Germinal center (tissue), 1 donor: Measurements from ENCODE around the gene GMDS.

ENCODE experiments used
- DNase-seq: peaks from one replicate; pipeline ENCODE4 v3.0.0; 2012; ENCODE audit warnings: mixed read lengths, low spot score

Gene GMDS

DNA sequence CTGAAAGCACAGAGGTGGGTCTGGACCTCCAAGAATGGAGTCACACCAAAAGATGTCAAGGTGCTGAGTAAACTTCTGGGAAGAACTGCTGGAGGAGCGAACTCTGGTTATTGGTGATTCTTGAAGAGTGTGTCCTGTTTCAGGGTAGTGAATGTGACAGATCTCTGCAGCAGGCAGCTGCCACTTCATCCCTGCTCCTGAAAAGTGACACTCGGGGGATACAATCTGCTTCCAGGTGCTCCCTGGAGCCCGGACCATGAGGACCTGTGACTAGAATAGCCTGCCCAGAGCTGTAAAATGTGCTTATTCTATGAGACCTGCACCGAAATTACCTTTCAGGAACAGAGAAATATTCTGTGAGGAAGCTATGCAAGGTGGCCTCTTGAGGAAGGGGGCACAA lies 444.6 kb downstream of the GMDS start:
- no peak for DNase-seq

DNA sequence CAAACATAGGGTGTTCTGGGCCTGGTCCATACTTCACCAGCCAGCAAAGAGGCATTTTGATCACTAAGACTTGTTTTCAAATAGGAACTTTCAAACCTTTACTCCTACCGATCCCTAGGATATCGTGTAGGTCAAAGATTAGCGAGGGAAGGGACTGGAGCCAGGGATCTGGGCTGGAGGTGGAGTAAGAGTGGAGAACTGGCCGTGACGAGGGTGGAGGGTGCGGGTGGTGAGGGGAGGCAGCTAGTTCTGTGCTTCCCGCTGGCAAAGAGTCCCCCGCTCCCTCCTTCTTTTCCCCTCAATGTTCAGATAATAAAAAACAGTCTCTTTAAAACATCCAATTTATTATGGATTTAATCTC lies 446.5 kb downstream of the GMDS start:
- no peak for DNase-seq

DNA sequence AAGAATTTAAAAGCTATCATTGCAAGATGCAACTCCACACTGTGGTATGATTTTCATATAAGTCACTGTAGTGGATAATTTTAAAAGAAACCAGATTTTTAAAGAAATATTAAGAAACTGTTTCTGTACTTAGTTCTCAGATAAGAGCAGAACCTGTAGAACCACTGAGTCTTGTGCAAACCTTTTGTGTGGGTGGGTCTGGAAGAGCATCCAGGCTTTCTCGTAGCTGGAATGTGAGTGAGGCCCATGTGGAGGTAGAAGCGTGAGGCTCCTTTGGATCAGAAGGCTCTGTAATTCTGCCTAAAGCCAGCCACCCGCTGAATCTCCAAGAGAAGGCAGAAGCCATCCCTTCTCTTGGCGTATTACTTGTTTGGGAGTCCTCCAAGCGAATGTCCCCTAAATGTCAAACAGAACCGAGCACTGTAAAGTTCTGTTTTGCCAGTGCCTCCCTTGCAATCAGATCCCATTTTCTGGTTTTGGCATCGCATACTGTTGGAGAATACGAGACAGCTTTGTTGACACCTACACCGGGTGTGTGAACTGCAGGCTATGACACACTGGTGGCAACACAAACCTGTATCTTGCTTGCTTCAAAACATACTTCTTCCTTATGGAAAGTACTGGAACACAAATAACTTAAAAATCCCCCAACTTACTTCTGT lies 447.0 kb downstream of the GMDS start:
- DNase-seq = no peak

DNA sequence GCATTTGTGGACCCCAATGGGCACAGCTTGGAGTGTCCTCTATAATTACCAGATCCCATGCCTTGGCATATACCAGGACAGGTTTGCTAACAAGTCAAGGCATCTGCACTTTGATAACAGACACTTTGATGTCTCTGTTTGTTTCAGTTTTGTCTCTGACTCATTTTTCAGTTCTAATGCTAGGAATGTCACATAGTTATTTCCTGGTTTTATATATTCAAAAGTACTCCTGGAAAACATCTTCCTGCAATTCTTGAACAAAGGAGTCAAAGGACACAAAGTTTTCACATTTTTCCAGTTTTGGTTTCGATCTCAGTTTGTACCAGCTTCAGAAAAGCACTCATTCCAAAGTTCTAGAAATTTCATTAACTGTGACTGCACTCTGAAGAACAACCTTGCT lies 447.6 kb downstream of the GMDS start:
- no peak for DNase-seq

DNA sequence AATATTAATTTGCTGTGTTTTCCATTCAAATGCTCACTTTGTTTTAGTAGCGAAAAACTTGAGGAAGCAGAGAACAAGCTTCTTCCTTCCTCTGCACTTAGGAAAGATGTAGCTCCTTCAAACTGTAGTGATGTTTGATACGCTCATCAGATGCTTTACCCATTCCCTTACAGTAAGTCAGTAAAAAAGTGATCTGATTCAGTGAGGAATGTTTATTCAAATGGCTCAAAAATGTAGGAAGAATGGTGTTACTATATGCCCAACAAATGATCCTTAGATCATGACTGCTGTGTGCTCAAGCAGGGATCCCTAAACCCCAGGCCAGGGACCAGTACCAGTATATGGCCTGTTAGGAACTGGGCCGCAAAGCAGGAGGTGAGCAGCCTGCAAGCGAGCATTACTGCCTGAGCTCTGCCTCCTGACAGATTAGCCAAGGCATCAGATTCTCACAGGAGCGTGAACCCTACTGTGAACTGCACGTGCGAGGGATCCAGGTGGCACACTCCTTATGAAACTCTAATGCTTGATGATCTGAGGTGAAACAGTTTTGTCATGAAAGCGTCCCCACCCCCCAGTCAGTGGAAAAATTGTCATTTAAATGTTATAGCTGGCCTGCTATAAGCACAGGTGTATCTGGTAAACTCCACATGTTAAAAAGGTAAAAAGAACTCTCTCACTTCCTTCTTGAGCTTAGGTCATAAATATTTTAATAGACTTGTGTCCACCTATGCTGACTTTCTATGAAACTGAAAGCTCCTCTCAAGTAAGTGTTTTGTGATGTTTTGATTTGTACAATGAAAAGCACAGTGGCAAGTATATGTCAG lies 448.5 kb downstream of the GMDS start:
- peak; percentile 8 for DNase-seq

DNA sequence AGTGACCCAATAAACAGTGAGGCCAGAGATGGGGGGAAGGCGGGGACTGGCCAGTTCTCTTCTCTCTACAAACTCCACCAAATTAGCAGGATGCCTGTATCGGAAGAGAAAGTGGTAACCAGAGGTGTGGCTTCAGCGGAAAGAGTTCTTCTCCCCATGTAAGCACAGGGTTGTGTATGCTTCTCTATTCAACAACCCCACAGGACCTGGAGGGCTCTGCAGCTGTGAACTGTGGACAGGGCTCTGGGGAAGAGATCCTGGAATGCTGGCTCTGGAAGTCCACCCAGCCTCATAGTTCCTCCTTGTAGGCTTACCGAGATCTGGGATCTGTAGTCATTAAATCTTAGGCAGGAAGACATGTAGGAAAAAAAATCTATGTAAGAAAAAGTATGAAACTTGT lies 449.5 kb downstream of the GMDS start:
- no peak for DNase-seq

DNA sequence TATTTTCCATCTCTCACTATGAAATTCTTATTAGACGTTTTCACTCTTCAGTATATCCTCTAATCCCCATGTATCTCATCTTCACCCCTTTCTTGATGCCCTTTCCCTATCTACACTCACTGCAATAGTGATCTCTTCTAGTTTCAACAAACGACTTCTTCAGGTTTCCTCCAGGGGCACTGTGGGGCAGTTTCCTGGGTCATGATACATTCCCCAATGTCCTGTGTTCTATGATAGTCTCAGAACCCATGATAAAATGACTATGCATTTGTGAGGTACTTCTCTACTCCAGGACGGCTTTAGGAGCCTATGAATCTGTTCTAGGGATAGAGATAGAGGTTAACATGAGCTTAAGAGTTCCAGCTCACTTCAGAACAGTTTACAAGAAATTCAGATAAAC lies 452.4 kb downstream of the GMDS start:
- peak; percentile 48 for DNase-seq

DNA sequence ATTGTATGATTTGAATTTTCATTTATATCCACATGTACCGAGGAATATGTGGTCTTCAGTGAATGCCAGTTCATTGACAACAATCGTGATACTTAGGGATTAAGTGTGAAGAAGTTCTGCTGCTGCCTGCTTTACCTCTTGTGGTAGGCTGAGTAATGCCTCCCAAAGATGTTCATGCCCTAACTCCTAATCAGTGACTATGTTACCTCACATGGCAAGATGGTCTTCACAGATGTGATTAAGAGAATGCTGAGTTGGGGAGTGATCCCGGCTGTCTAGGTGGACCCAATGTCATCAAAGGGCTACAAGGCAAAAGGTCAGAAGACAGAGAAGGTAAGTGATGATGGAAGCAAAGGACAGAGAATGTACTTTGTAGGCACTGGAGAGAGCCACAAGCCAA lies 454.7 kb downstream of the GMDS start:
- no peak for DNase-seq

DNA sequence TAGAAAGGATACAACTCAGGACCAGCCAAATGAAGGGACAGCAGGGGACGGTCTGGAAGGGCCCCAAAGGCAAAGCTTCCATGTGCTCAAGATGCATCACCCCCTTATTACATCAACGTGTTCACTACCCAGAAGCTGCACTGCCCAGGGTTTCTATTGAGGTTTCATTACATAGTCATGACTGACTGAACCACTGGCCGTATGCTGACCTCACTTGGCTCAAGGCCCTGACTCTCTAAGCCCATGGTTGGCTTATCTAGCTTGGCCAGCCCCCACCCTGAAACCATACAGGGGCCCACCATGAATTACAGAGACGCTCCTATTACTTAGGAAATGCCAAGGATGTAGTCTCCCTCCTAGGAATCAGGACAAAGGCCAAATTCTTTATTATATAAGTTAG lies 456.3 kb downstream of the GMDS start:
- DNase-seq = no peak

DNA sequence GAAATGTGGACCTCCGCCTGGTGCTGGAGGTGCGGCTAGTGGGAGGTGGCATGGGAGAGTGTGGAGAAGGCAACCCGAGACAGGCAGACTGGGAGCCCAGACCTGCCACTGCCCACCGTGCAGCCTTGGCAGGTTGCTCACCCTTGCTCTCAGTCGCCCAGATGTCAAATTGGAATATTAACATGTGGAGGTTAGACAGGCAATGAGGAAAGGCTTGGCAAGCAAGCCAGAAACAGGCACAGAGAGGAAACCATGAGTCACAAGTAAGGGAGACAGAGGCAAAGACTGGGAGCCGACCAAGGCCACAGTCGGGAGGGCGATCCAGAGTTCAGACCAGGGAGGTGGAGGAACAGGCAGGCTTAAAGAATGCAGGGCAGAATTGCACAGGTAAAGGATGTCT lies 457.5 kb downstream of the GMDS start:
- DNase-seq = no peak

DNA sequence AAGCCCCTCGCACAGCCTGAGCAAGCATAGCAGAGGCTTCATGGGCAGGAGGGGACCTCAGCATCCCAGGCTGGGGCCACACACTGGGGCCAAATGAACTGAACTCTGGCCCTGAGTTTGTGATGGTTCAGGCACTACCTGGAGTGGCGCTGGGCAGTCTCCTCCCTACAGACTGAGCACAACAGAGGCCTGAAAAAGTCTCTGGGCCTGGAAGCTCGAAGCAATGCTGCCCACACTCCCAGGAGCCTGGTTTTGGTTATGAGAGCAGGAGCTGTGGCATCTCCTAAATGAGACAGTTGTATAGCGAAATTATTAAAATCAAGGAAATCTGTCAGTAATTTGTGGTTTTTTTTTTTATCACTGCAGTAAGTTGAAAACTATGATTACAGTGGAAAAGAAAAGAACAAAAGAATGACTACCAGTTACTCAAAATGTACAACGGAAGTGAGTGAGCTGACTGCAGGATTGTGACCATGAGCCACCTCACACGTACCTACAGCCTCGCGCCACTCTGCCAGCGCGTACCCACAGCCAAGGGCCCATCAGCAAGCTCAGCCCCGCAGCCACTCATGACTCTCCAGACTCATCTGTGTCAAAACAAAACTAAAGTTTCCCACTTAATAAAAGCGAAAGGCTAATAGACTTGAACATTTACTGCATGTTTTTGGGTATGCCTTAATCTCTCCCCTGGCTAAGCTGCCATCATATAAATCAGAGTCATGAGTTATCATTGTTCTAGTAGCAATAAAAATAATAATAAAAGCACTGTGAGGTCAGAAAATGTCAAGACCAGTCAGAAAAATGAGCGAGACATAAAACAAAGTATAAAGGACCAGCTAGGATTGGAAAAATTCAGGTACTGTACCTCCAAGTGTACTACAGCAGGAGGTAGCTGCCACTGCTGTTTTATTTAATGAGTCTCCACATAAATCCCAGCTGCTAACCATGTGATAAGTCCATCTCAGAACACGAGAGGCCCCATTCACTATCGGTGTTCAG lies 458.7 kb downstream of the GMDS start:
- no peak for DNase-seq

DNA sequence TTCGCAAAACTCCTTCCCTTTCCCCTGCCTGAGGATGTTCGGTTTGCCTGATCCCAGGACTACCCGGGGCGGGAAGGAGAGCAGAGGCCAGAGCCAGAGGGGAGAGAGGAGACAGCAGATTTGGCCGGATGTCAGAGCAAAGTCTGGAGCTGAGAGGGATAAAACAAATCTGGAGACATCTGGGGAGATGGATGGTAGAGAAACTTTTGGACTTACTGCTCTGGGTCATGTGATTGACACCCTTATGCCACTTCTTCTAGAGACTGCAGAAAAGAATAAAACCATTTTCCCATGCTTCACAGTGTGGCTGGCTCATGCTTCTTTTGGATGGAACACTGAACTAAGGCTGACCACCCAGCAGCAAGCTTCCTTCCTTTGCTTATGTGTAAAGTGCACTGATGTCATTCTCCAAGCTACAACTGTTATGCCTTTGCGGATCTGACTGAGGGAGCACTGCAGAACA lies 461.0 kb downstream of the GMDS start:
- DNase-seq = no peak

DNA sequence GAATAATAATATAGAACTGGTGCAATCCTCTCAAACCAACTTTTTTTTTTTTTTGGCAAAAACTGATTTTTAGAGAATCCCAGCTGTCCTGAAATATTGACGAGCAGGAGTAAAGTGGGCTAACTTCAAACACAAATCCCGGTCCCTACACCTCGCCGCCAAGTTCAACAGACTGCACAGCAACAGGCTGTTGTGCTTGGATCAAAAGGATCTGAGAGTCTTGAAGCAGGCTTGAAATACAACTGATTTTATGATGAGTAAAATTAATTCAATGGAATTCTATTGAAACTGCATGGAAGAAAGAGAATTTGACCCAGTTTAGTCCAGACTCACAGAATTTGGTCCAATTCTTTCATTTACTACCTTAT lies 463.6 kb downstream of the GMDS start:
- no peak for DNase-seq

DNA sequence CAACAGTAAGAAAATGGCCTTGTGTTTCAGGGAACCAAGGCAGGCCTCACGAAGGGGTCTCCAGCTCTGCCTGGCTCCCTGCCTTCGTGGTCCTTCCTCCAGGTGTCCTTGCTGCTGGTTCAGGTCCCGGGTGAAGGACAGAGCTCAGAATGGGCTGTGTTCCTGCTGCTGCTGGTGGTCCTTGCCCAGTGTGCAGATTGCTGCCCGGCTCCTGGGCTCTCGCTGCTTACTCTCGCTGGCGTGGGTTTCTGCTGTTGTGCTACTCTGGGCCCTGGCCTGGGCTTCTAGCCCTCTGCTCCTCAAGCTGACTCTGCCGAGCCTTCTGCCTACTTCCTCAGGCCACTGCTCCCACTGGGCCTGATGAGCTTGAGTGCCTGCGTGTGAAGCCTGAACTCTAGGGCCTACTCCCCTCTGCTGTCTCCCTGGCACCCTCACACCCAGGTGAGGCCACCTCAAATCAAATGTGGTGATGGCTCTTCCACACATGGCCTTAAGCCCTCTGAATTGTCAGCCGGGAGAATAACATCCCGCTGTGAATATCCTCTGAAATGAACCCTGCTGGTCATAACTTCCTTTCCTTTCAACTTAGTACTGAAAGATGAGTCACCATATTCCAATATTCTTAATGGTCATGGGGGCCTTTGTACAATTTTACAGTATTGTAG lies 464.1 kb downstream of the GMDS start:
- DNase-seq = no peak

DNA sequence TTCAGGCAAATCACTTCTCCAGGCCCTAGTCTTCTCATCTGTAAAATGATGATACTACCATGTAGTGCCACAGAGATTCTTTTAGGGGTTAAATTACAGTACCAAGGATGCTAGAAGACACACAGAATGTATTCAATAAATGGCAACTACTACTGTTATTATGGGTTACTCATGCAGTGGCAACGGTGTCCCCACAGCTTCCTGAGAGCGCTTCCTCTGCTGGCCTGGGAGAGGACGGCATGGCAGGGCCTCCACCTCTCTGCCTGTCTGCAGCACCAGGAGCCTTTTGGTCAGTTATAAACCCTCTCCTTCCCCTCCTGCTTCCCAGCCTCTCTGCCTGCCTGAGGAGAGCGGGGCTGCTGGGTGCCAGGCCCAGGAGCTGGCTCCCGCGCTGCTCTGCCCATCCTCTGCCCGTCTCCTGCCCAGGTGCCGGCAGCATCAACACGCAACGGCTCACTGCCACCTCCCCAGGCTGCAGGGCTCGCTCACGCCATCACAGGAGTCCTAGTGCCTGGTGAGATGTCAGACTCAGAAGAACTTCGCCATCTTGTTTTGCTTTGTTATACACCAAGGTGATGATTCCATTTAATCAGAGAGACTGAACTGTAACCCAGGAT lies 465.0 kb downstream of the GMDS start:
- DNase-seq = no peak

DNA sequence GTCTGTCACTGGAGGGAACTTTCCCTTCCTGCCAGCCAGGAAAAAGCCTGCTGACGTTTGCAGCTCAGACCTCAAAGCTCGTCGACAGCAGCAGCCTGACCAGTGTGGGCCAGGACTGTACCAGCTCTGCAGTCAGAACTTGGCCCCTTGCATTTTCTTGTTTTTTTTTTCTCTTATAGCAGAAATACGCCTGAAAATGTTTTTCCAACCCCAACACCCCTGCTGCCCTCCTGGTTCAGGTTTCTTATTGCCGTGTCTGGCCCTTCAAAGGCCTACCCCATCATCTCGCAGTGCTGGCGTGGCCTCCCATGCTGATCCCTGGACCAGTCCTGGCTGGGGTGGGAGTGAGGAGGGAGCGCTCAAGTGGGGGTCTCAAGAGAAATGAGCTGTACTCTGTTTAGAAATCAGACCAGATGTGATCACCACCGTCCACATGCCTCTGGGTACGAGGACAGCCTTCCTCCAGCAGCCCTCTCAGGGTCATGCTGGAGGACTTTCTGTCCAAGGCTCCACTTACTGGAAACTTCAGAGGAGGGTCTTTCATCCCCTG lies 466.6 kb downstream of the GMDS start:
- no peak for DNase-seq

DNA sequence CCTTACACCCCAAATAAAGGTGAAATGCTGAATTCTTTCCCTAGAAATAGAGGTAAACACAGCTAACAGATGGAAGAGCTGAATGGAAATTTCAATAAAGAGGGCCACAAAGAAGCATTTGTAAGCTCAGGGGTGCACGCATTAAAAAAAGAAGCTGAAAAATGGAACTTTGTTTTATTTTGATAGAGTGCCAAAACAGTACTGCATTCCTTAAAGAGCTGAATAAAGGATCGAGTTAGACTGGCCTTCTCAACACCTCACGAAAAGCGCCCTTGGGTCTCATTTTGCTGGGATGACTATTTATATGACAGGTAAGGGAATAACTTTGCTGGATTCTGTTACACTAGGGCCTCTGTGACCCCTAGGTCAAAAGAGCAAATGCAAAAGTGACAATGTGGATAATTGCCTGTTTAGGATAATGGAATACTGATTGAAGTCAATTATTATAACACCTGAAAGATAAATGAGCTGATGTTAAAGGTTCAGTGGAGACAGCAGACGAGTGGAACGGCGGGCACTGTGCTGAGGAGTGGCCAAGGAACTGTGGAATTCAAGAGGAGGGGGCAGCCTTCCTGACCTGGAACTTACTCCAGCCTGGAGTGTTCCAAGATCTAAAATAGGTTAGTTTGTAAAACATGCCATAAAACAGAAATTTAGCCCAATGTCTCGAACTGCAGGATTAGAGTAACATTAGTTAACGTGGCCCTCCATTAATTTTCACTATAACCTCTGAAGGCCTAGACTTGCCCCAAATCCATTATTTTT lies 467.3 kb downstream of the GMDS start:
- no peak for DNase-seq

DNA sequence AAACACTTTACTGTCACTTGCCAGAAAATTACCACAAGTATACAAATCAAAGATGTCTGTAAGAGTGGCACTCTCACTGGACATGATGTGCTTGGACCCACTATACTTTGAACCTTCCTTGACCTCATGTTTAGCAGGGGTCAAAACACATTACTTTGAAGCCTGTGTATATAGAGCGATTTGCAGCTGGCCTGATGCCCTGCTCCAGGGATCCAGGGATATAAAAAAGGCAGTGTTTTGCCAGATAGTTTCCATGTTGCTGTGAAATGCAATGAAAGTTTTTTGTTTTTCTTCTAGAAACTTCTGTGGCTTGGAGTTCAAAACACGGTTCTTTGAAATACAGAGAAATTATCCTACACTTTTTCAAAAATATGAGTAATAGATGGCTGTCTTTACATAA lies 470.0 kb downstream of the GMDS start:
- no peak for DNase-seq

DNA sequence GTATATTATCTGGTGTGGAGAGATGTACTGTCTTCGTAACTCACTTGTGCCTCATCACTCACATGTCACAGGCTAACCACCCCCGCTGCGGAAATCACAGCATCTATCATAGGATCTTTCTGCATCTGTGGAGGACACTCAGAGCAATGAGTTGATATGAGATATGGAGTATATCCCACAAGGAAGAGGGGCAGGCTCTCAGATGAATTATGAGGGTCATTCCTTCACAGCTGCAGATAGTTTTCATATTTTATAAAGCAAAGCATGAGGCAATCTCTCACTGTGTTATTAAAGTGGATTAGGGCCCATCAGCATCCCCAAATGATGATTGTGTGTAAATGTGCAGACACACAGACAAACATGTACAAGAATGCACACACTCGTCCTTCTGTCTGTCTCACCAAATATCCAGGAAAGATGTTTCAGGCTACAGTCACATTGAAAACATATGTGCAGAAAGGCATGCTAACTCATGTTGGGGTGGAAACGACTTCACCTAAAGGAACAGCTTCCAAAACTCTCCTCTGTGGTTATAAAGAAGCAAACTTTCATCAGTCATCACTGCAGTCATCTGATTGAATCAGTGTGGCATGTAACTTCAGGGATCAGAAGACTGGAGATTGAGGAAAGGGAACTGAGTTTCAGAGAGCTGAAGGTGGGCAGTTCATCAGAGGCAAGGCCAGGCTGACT lies 471.0 kb downstream of the GMDS start:
- DNase-seq = no peak

DNA sequence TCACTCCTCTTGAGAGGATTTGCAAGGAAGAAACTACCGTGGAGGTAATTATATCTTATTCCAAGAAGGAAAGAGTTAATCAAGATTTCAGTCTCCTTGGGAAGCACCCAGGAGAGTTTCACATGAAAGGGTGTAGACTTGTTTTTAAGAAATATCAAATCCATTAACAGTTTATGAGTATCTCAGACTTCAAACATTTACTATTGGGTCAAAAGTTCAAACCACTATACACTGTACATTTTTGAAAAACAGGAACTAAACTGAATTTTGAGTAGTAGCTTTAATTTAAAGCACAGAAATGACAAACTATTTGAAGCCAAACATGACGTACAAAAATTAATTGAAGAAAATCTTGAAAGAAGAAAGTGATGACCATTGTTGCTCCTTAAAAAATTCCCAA lies 471.7 kb downstream of the GMDS start:
- DNase-seq = no peak
